ENCODE results near the gene SCP2D1. TPM values are rescaled to one million over a fixed set of nuclear protein-coding genes. Genes with fewer than 3 reads are reported as not detected.

Gene SCP2D1
- total RNA-seq, 4 donors from 2014 or later = not detected

DNA sequence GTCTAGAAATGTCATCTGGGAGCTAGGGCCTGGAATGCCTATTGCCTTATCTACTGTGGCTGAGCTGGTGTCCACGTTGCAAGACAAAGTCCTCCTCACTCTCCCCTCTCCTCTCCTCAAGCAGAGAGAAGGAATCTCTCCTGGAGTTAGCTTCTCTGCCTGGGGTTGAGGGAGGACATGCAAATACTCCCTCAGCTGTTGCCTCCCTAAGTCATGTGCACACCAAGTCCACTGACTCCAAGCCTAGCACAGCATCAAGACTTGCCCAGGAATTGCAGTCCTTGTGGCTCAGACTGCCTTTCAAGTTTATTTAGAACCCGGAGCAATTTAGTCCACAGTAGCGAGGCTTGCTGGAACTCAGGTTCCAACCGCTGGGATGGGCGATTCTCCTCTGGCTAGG, 38.0 kb upstream of the SCP2D1 start:
- DNase-seq = no peak
- no peaks in the 10 kb centered on the region for H3K36me3 ChIP-seq
- H3K9me3 ChIP-seq = no peaks in the 10 kb centered on the region
- TF ChIP-seq, protein P1, sequence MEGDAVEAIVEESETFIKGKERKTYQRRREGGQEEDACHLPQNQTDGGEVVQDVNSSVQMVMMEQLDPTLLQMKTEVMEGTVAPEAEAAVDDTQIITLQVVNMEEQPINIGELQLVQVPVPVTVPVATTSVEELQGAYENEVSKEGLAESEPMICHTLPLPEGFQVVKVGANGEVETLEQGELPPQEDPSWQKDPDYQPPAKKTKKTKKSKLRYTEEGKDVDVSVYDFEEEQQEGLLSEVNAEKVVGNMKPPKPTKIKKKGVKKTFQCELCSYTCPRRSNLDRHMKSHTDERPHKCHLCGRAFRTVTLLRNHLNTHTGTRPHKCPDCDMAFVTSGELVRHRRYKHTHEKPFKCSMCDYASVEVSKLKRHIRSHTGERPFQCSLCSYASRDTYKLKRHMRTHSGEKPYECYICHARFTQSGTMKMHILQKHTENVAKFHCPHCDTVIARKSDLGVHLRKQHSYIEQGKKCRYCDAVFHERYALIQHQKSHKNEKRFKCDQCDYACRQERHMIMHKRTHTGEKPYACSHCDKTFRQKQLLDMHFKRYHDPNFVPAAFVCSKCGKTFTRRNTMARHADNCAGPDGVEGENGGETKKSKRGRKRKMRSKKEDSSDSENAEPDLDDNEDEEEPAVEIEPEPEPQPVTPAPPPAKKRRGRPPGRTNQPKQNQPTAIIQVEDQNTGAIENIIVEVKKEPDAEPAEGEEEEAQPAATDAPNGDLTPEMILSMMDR (IDR thresholded peaks at IDR 0.05) = no peak
- TF ChIP-seq POLR2A (IDR thresholded peaks at IDR 0.05) = no peak
- TF ChIP-seq EP300 (IDR thresholded peaks at IDR 0.05; ENCODE audit: low read depth) = no peak
- no peak for TF ChIP-seq POLR2AphosphoS5 (IDR thresholded peaks at IDR 0.05)
- no peak overlapping the region for H3K27ac ChIP-seq
- H3K4me1 ChIP-seq = no peaks in the 10 kb centered on the region
- peaks cover 9% of the 10 kb centered on the region for H3K27me3 ChIP-seq
- intact Hi-C loops (cut with DNase I; ENCODE audit: low total_unique reads) = no loop called here
- in situ Hi-C loops (cut with MboI; ENCODE audit: low pct_ligation_motif_present in 1 of 4, low pct_unique_long_range_greater_than_20kb in 1 of 4, low sequenced_read_pairs in 3 of 4) = no loop called here
- H3K4me3 ChIP-seq = no peak overlapping the region
- 92% methylated on average over 5 of the region's 5 CpGs; no CpG with 5 or more reads in 1 of the 2 donors for WGBS, 2 donors (ENCODE audit: low coverage in 1 of 2)

DNA sequence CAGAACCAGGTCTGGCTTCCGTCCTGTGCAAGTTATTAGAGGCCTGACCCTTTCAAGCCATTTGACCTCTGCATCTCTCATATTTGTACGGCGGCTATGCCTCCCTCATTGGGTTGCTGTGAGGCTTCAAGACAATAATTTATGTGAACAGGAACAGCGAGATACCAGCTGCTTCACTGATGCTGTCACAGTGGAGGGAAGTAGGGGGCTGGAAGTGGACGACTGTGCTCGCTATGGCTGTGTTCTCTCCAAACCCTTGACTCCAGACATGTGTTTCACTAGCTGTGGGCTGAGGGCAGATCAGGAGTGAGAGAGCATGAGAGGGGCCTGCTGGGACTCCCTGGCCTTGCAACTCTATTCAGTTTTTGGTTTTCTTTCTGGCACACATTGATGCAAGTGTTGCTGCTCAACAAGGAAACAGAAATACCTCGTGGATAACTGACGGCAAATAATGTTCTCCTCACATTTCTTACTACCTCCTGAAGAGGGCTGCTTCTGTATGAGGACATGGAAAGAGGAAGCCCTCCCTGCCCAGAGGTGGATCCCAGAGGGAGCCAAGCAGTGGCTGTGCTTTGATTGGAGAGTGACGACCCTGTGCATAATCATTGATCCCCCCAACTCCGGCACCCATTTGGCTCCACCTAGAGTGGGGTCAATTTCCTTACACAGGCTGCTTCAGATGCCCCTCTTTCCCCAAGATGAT, 34.7 kb upstream of the SCP2D1 start:
- DNase-seq = no peak
- intact Hi-C loops (cut with DNase I; ENCODE audit: low total_unique reads) = no loop called here

DNA sequence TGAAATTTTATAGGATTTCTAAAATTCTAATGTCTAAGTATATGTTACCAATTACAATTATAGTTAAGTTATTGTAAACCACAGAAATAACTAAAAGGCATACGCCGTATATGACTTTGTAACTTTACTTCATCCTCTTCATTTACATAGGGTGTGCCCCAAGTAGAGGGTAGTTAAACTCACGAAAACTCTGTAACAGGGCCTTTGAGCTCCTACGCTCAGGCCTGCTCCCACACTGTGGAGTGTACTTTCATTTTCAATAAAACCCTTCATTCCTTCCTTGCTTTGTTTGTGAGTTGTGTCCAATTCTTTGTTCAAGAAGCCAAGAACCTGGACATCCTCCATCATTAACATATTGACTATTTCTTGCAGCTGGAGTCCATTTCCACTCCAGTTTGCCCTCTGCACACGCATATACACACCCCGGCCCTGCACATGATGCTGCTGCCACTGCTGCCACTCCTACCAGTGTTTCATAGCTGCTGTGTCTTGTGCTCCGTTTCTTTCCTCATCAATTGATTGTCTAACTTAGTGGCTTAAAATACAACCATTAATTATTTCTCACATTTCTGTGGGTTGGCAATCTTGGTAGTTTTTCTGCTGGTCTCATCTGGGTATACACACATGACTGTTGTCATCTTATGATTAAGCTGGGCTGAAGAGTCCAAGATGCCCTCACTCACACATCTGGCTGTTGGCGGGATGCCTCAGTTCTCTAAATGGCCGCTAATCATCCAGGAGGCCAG, 33.0 kb upstream of the SCP2D1 start:
- DNase-seq = no peak
- in situ Hi-C loops (cut with MboI; ENCODE audit: low pct_ligation_motif_present in 1 of 4, low pct_unique_long_range_greater_than_20kb in 1 of 4, low sequenced_read_pairs in 3 of 4) = no loop called here
- Histone ChIP-seq H3K4me3 (no peak overlapping the region), H3K4me1 (no peaks in the 10 kb centered on the region), H3K36me3 (no peaks in the 10 kb centered on the region), H3K9me3 (no peaks in the 10 kb centered on the region), H3K27ac (no peak overlapping the region), H3K27me3 (no peaks in the 10 kb centered on the region)
- 64 to 80% methylated on average over 8 to 9 of the region's 9 CpGs for WGBS, 2 donors (ENCODE audit: low coverage in 1 of 2)
- no peak for TF ChIP-seq EP300 (IDR thresholded peaks at IDR 0.05; ENCODE audit: low read depth)
- TF ChIP-seq, protein P1 (IDR thresholded peaks at IDR 0.05) = no peak
- TF ChIP-seq POLR2A (IDR thresholded peaks at IDR 0.05) = no peak
- no peak for TF ChIP-seq POLR2AphosphoS5 (IDR thresholded peaks at IDR 0.05)
- intact Hi-C loops (cut with DNase I; ENCODE audit: low total_unique reads) = no loop called here

More for the DNA sequence above, 34.7 kb upstream of the SCP2D1 start:
- TF ChIP-seq, protein P1 (IDR thresholded peaks at IDR 0.05) = no peak
- TF ChIP-seq POLR2A (IDR thresholded peaks at IDR 0.05) (no peak), POLR2AphosphoS5 (IDR thresholded peaks at IDR 0.05) (no peak), EP300 (IDR thresholded peaks at IDR 0.05; ENCODE audit: low read depth) (no peak)
- no peak overlapping the region for H3K4me3 ChIP-seq
- H3K36me3 ChIP-seq = no peaks in the 10 kb centered on the region
- WGBS, 2 donors (ENCODE audit: low coverage in 1 of 2) = 86% methylated on average over 10 of the region's 10 CpGs; no CpG with 5 or more reads in 1 of the 2 donors
- H3K4me1 ChIP-seq = no peaks in the 10 kb centered on the region
- in situ Hi-C loops (cut with MboI; ENCODE audit: low pct_ligation_motif_present in 1 of 4, low pct_unique_long_range_greater_than_20kb in 1 of 4, low sequenced_read_pairs in 3 of 4) = no loop called here
- no peaks in the 10 kb centered on the region for H3K27me3 ChIP-seq
- H3K9me3 ChIP-seq = no peaks in the 10 kb centered on the region
- no peak overlapping the region for H3K27ac ChIP-seq

DNA sequence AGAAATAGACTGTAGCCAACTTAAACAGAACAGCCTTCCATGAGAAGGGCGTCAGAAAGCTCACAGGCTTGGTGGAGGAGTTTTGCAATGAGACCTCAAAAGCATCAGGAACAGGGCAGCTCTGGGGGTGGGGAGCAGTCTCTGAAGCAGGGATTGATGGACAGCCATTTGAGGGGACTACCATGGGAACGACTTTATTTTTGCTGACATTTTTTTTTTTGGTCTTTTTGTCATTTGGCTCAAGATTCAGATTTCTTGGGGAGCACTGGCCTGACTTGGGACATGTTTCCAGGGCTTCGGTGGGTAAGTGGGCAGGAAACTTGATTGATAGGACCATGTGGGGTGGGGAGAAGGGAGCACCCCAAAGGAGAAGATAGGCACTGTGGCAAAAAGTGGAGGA, 32.1 kb upstream of the SCP2D1 start:
- intact Hi-C loops (cut with DNase I; ENCODE audit: low total_unique reads) = no loop called here
- TF ChIP-seq EP300 (IDR thresholded peaks at IDR 0.05; ENCODE audit: low read depth) = no peak
- no peak for TF ChIP-seq POLR2A (IDR thresholded peaks at IDR 0.05)
- TF ChIP-seq, protein P1 (IDR thresholded peaks at IDR 0.05) = no peak
- TF ChIP-seq POLR2AphosphoS5 (IDR thresholded peaks at IDR 0.05) = no peak
- 84 to 88% methylated on average over 2 to 3 of the region's 3 CpGs for WGBS, 2 donors (ENCODE audit: low coverage in 1 of 2)

More for the DNA sequence above, 32.1 kb upstream of the SCP2D1 start:
- Histone ChIP-seq H3K9me3 (no peaks in the 10 kb centered on the region), H3K36me3 (no peaks in the 10 kb centered on the region), H3K4me1 (no peaks in the 10 kb centered on the region), H3K27me3 (no peaks in the 10 kb centered on the region), H3K27ac (no peak overlapping the region), H3K4me3 (no peak overlapping the region)
- no peak for DNase-seq
- in situ Hi-C loops (cut with MboI; ENCODE audit: low pct_ligation_motif_present in 1 of 4, low pct_unique_long_range_greater_than_20kb in 1 of 4, low sequenced_read_pairs in 3 of 4) = no loop called here
